ENCODE data around the gene CSRNP2.

DNA sequence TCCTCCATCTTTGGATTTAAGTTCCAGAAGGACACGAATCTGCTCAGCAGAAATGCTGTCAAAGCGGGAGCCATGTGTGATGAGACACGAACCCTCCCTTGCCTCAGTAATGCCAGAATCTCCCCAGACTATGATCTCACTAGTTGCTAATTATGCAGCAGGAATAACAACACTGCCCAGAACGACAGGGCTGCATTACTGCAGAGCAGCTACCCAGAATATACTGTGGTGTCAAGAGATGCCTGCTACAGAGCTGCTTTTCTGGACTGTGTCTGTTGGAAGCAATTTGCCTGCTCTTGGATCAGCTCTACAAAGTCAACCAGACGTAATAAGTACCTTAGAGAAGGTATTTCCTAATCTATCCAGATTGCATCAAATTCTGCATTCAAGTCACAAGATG lies 5.5 kb downstream of the CSRNP2 start:
- TF ChIP-seq CTCF (IDR thresholded peaks at IDR 0.05) (no peak), POLR2A (IDR thresholded peaks at IDR 0.05) (no peak)

Measured in uterus (tissue), 2 donors.